Mesendoderm (in vitro differentiated cells): ENCODE measurements around the gene WHAMM.

Source experiments
- DNase-seq: peaks from one replicate; pipeline ENCODE4 v3.0.0; 2013
- H2AK5ac ChIP-seq: 2 replicates; pipeline ENCODE4 v1.6.1; 2013; ENCODE audit warnings: low read length, inconsistent platforms
- H2BK120ac ChIP-seq: 2 replicates; pipeline ENCODE4 v1.6.1; 2013; ENCODE audit warnings: low read depth, mild to moderate bottlenecking, low read length, moderate library complexity, mixed read lengths
- H2BK15ac ChIP-seq: replicated peaks from 2 replicates; pipeline ENCODE4 v1.6.1; 2013; ENCODE audit warnings: low read depth, mild to moderate bottlenecking, moderate library complexity
- H2BK5ac ChIP-seq: 2 replicates; pipeline ENCODE4 v1.6.1; 2013; ENCODE audit warnings: low read length, inconsistent platforms
- H3K18ac ChIP-seq: 2 replicates; pipeline ENCODE4 v1.6.1; 2013; ENCODE audit warnings: mild to moderate bottlenecking, low read length, mixed read lengths
- H3K23ac ChIP-seq: one replicate; pipeline ENCODE4 v1.6.1; 2013; ENCODE audit warnings: low read length
- H3K27ac ChIP-seq: 2 replicates; pipeline ENCODE4 v1.5.1; 2013; ENCODE audit warnings: low read depth, mild to moderate bottlenecking, inconsistent platforms, low read length, moderate library complexity
- H3K27me3 ChIP-seq: 2 replicates; pipeline ENCODE4 v1.6.1; 2013; ENCODE audit warnings: low read length, control low read depth, mild to moderate bottlenecking, inconsistent platforms; ENCODE audit not compliant: insufficient read depth, poor library complexity
- H3K36me3 ChIP-seq: 2 replicates; pipeline ENCODE4 v1.6.1; 2013; ENCODE audit warnings: low read length, inconsistent platforms; ENCODE audit not compliant: control insufficient read depth, insufficient read depth
- H3K4ac ChIP-seq: one replicate; pipeline ENCODE4 v1.6.1; 2013; ENCODE audit warnings: low read depth, mild to moderate bottlenecking, low read length, moderate library complexity
- H3K4me1 ChIP-seq: 2 replicates; pipeline ENCODE4 v1.6.1; 2013; ENCODE audit warnings: low read depth, low read length, inconsistent platforms; ENCODE audit not compliant: control insufficient read depth
- H3K4me2 ChIP-seq: 2 replicates; pipeline ENCODE4 v1.6.1; 2013; ENCODE audit warnings: low read length
- H3K4me3 ChIP-seq: 2 replicates; pipeline ENCODE4 v1.5.1; 2013; ENCODE audit warnings: mild to moderate bottlenecking, low read length
- H3K56ac ChIP-seq: one replicate; pipeline ENCODE4 v1.6.1; 2013; ENCODE audit warnings: low read length
- H3K79me1 ChIP-seq: 2 replicates; pipeline ENCODE4 v1.6.1; 2013; ENCODE audit warnings: low read length, inconsistent platforms
- H3K79me2 ChIP-seq: 2 replicates; pipeline ENCODE4 v1.6.1; 2013; ENCODE audit warnings: mild to moderate bottlenecking, low read length; ENCODE audit not compliant: control insufficient read depth, insufficient read depth
- H3K9ac ChIP-seq: 2 replicates; pipeline ENCODE4 v1.6.1; 2013; ENCODE audit warnings: low read length, inconsistent platforms
- H4K5ac ChIP-seq: one replicate; pipeline ENCODE4 v1.6.1; 2013; ENCODE audit warnings: low read length
- H4K8ac ChIP-seq: one replicate; pipeline ENCODE4 v1.6.1; 2013; ENCODE audit warnings: low read depth, mild to moderate bottlenecking, control low read depth, low read length, moderate library complexity
- whole genome bisulfite sequencing: extraction: QIAGEN DNeasy Blood & Tissue Kit; methylation state at CpG from one replicate; pipeline ENCODE4 v1.1.7; 2013; ENCODE audit warnings: low lambda C conversion rate, missing lambda C conversion rate; ENCODE audit not compliant: insufficient coverage; ENCODE audit errors: extremely low coverage; 5-methylcytosine and 5-hydroxymethylcytosine counted together

WHAMM gene

DNA sequence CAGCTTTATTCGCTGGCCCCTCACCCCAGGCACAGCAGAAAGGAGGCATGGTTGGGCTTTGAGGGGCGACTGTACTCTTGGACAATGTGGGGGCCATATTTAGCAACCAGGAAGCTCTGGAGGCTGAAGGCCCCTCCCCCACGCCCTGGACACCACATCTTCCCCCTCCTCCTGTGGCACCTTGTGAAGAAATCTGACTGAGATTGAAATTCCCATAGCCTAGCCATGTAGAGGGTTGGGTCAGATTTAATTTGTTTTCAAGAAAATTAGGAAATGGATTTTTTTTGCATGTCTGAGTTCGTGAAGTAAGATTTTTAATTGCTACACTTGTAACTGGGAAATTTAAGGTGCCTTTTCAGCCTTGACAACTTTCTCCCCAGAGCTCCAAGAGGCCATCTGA, 28.1 kb upstream of the WHAMM start:
- no peak overlapping the region for H3K4me2 ChIP-seq
- no peak overlapping the region for H3K56ac ChIP-seq
- H2BK5ac ChIP-seq, result no peak overlapping the region
- no peaks in the 10 kb centered on the region for H3K36me3 ChIP-seq
- H3K4ac ChIP-seq, result no peak overlapping the region
- H3K4me1 ChIP-seq, result no peaks in the 10 kb centered on the region
- H3K79me2 ChIP-seq, result no peaks in the 10 kb centered on the region
- no peak for DNase-seq
- H3K79me1 ChIP-seq, result no peaks in the 10 kb centered on the region
- no peaks in the 10 kb centered on the region for H3K27me3 ChIP-seq
- H4K5ac ChIP-seq, result no peak overlapping the region
- H3K4me3 ChIP-seq, result no peak overlapping the region
- H2AK5ac ChIP-seq, result no peak overlapping the region
- H2BK120ac ChIP-seq, result no peak overlapping the region
- H3K9ac ChIP-seq, result no peak overlapping the region
- H4K8ac ChIP-seq, result no peak overlapping the region
- no peak overlapping the region for H2BK15ac ChIP-seq
- no peak overlapping the region for H3K23ac ChIP-seq
- WGBS, result no CpG with 5 or more reads among the region's 4 CpGs
- H3K18ac ChIP-seq, result no peak overlapping the region
- no peak overlapping the region for H3K27ac ChIP-seq

DNA sequence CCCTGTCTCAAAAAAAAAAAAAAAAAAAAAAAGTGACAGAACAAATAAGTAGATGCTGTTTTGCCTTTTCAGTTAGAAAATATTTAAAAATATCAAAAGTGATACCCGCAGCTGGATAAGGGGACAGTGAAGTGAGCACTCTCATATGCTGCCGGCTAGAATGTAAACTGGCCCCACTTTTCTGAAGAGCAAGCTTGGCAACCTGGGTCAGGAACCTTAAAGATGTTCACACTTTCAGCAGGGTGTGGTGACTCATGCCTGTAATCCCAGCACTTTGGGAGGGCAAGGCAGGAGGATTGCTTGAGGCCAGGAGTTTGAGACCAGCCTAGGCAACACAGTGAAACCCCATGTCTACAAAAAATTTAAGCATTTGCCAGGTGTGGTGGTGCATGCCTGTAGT, 20.9 kb upstream of the WHAMM start:
- Histone ChIP-seq H3K4me2 (no peak overlapping the region), H3K36me3 (no peaks in the 10 kb centered on the region), H3K79me2 (no peaks in the 10 kb centered on the region), H3K18ac (no peak overlapping the region), H2BK120ac (no peak overlapping the region), H4K8ac (no peak overlapping the region), H3K56ac (no peak overlapping the region), H3K27ac (no peak overlapping the region), H3K79me1 (no peaks in the 10 kb centered on the region), H4K5ac (no peak overlapping the region), H3K27me3 (no peaks in the 10 kb centered on the region), H3K4me3 (no peak overlapping the region), H2AK5ac (no peak overlapping the region), H3K4me1 (no peaks in the 10 kb centered on the region), H3K4ac (no peak overlapping the region), H2BK15ac (no peak overlapping the region), H3K9ac (no peak overlapping the region), H2BK5ac (no peak overlapping the region), H3K23ac (no peak overlapping the region)
- peak; percentile 13 for DNase-seq
- WGBS, result no CpG with 5 or more reads among the region's 2 CpGs

DNA sequence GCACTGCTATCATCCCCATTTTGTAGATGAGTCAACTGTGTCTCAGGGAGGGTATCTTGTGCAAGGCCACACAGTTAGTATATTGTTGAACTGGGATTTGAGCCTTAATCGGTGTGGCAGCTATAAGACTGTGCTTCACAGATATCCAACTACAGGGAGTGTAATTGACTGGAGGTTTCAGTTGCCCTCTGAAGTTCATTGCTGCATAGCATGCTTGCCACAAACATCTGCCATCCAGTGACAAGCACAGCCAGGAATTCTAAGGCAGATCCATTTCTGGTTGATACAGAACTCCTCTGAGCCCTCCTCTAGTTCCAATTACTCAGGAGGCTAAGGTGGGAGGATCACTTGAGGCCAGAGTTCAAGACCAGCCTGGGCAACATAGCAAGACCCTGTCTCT, 19.9 kb upstream of the WHAMM start:
- no CpG with 5 or more reads among the region's 1 CpG for WGBS
- H3K79me1 ChIP-seq, result no peaks in the 10 kb centered on the region
- no peak overlapping the region for H3K4me3 ChIP-seq
- no peak overlapping the region for H4K8ac ChIP-seq
- H3K9ac ChIP-seq, result no peak overlapping the region
- no peak overlapping the region for H3K23ac ChIP-seq
- H3K27ac ChIP-seq, result no peak overlapping the region
- no peaks in the 10 kb centered on the region for H3K4me1 ChIP-seq
- H3K79me2 ChIP-seq, result no peaks in the 10 kb centered on the region
- no peak for DNase-seq
- no peak overlapping the region for H3K4me2 ChIP-seq
- H2AK5ac ChIP-seq, result no peak overlapping the region
- no peak overlapping the region for H2BK15ac ChIP-seq
- H2BK120ac ChIP-seq, result no peak overlapping the region
- H2BK5ac ChIP-seq, result no peak overlapping the region
- no peak overlapping the region for H3K56ac ChIP-seq
- H3K36me3 ChIP-seq, result no peaks in the 10 kb centered on the region
- no peak overlapping the region for H4K5ac ChIP-seq
- H3K27me3 ChIP-seq, result no peaks in the 10 kb centered on the region
- H3K4ac ChIP-seq, result no peak overlapping the region
- no peak overlapping the region for H3K18ac ChIP-seq

DNA sequence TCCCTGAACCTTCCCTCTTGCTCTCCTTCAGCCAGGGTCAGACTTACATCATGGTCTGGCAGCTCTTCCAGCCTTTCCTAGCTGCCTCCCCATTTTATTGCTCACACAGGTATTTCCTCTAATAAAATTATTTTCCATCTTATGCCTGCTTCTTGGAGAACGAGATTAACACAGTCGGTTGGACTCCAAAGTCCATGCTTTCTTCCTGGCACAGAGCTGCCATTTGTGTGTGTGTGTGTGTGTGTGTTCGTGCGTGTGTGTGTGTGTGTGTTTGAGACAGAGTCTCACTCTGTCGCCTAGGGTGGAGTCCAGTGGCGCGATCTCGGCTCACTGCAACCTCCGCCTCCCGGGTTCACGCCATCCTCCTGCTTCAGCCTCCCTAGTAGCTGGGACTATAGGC, 19.1 kb upstream of the WHAMM start:
- Histone ChIP-seq H3K79me2 (no peaks in the 10 kb centered on the region), H3K4me2 (no peak overlapping the region), H3K23ac (no peak overlapping the region), H3K27ac (no peak overlapping the region), H4K5ac (no peak overlapping the region), H2BK15ac (no peak overlapping the region), H3K9ac (no peak overlapping the region), H2AK5ac (no peak overlapping the region), H3K36me3 (no peaks in the 10 kb centered on the region), H3K79me1 (no peaks in the 10 kb centered on the region), H3K56ac (no peak overlapping the region), H2BK5ac (no peak overlapping the region), H3K4ac (no peak overlapping the region), H2BK120ac (no peak overlapping the region), H3K4me3 (no peak overlapping the region), H3K27me3 (no peaks in the 10 kb centered on the region), H4K8ac (no peak overlapping the region), H3K4me1 (no peaks in the 10 kb centered on the region), H3K18ac (no peak overlapping the region)
- WGBS, result no CpG with 5 or more reads among the region's 11 CpGs
- no peak for DNase-seq

DNA sequence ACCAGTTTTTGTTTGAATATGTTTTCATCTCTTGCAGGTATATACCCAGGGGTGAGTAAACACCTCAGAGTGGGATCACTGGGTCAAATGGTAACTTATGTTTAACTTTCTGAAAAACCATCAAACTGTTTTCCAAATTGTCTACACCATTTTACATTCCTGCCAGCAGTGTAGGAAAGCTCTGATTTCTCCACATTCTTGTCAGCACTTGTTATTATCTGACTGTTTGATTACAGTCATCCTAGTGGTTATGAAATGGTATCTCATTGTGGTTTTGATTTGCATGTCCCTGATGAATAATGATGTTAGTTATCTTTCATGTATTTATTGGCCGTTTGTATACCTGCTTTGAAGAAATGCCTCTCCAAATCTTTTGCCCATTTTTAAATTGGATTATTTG, 17.4 kb upstream of the WHAMM start:
- Histone ChIP-seq H3K4me3 (no peak overlapping the region), H2BK15ac (no peak overlapping the region), H3K23ac (no peak overlapping the region), H3K79me2 (no peaks in the 10 kb centered on the region), H3K4me2 (no peak overlapping the region), H3K36me3 (no peaks in the 10 kb centered on the region), H2AK5ac (no peak overlapping the region), H3K27me3 (no peaks in the 10 kb centered on the region), H3K27ac (no peak overlapping the region), H2BK5ac (no peak overlapping the region), H3K56ac (no peak overlapping the region), H3K79me1 (no peaks in the 10 kb centered on the region), H3K4ac (no peak overlapping the region), H4K8ac (no peak overlapping the region), H2BK120ac (no peak overlapping the region), H3K9ac (no peak overlapping the region), H3K18ac (no peak overlapping the region), H3K4me1 (no peaks in the 10 kb centered on the region), H4K5ac (no peak overlapping the region)
- WGBS, result no CpG with 5 or more reads among the region's 1 CpG
- no peak for DNase-seq

DNA sequence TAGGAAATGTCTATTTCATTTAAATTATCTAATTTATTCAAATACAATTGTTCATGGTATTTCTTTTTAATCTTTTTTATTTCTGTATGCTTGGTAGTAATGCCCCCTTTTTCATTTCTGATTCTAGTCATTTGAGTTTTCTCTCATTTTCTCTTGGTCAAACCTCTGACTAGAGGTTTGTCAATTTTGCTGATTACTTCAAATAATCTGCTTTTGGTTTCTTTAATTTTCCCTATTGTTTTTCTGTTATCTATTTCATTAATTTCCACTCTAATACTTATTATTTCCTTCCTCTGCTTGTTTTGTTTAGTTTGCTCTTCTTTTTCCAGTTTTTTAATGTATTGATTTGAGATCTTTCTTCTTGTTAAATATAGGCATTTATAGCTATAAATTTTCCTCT, 15.7 kb upstream of the WHAMM start:
- Histone ChIP-seq H3K4me3 (no peak overlapping the region), H3K23ac (no peak overlapping the region), H3K27me3 (no peaks in the 10 kb centered on the region), H3K79me1 (no peaks in the 10 kb centered on the region), H4K5ac (no peak overlapping the region), H3K56ac (no peak overlapping the region), H3K4me1 (no peaks in the 10 kb centered on the region), H3K27ac (no peak overlapping the region), H3K4me2 (no peak overlapping the region), H3K9ac (no peak overlapping the region), H4K8ac (no peak overlapping the region), H3K18ac (no peak overlapping the region), H3K36me3 (no peaks in the 10 kb centered on the region), H3K4ac (no peak overlapping the region), H2BK120ac (no peak overlapping the region), H2BK15ac (no peak overlapping the region), H3K79me2 (no peaks in the 10 kb centered on the region), H2BK5ac (no peak overlapping the region), H2AK5ac (no peak overlapping the region)
- DNase-seq, result no peak
